Skeletal muscle cell (primary cell): ENCODE data around the gene NOL3.

Source experiments
- DNase-seq: peaks from one replicate; pipeline ENCODE4 v3.0.0-alpha.2; 2010; ENCODE audit warnings: low read depth
- H3K4me3 ChIP-seq: 2 replicates; pipeline ENCODE4 v1.5.1; 2011; ENCODE audit warnings: low read depth, mild to moderate bottlenecking, control low read depth, low read length, moderate library complexity

The NOL3 gene

DNA sequence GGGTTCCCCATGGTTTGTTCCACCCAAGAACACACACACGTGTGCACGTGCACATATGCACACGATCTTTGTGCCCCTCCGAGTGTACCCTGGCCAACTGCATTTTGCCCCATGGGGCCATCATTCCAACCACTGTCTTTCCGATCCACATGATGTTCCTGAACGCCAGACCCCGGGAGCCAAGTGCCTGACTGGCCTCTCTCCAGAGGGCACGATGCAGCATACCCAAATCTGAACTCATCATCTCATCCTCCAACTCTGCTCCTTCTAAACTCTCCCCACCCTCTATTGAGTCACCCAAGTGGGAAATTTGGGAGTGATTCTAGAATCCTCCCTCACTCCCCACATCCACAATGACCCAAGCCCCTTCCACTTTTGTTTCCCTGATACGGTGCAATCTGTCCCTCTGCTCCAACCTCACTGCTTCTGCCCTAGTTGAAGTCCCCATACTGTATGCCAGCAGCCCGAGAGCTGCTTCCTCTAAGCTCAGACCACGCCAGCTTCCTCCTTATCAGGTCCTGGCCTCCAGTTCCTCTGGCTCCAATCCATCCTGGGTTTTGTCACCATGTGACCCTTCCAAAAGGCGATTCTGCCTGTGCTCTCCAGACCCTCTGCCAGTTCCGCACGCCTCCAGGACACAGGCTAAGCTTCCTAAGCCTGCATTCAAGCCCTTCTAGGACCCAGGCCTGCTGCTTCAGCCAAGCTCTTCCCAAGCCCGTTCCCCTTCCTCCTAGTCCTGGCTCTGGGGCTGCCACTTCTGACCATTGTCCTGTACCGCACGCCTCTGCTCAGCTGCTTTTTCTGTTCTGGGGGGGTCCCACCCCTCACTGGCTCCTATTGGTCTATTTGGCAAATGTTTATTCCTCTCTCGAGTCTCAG, 46.5 kb downstream of the NOL3 start:
- no peak for DNase-seq
- no peak overlapping the region for H3K4me3 ChIP-seq

DNA sequence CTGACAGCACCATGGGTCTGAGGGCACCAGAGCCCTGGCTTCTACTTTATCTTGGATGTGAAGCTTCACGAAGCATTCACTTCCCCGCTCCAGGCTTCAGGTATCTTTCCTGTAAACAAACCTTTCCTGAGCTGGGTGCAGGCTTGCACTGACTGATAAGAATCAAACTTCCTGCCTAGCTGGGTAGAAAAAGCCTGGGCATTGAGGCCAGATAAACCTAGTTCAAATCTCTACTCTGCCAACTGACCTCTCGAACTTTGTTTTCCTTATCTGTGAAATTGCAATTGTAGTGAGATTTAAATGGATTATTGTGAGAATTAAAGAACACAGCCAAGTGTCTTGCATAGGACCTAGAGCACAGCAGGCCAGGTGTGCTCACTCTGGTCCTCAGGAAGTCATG, 53.7 kb downstream of the NOL3 start:
- no peak overlapping the region for H3K4me3 ChIP-seq
- no peak for DNase-seq
